Measurements from ENCODE around the gene PLAC1.

DNA sequence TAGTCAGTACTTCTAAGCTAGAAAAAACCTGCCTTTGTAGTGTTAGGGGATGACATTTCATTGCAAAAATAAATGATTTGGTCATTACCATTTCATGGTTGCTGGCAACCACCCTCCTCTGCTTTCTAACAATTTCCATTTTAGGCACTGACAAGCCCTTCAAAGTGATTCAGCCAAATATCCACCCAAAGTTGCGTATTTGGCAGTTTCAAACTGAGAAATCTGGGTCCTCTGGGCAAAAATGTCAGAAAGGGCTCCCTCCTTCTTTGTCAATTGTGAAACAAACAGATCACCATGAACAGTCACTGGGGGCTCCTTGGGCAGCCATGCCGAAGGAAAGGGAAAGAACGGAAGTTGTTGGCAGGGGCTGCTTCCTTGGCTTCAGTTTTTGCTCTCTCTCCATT lies 33.0 kb downstream of the PLAC1 start:
- TF ChIP-seq CTCF (conservative IDR thresholded peaks at IDR 0.05; ENCODE audit: low read depth, low read length) (no peak), EZH2 (IDR thresholded peaks at IDR 0.05; ENCODE audit: low read length, unreplicated experiment) (no peak)
